NCI-H1417 treated with DMSO at 0.1 percent for 48 hours (cell line): ENCODE measurements around the gene ALDH1A2.
"Not testable (repeated sequence)": the region's sequence is repeated elsewhere in the genome, so short reads cannot be mapped to it uniquely, and the experiment has no call there.

Experiments
- DNase-seq: peaks from one replicate; lab custom pipeline; 2025; lab: John Stamatoyannopoulos, UW

Gene ALDH1A2

DNA sequence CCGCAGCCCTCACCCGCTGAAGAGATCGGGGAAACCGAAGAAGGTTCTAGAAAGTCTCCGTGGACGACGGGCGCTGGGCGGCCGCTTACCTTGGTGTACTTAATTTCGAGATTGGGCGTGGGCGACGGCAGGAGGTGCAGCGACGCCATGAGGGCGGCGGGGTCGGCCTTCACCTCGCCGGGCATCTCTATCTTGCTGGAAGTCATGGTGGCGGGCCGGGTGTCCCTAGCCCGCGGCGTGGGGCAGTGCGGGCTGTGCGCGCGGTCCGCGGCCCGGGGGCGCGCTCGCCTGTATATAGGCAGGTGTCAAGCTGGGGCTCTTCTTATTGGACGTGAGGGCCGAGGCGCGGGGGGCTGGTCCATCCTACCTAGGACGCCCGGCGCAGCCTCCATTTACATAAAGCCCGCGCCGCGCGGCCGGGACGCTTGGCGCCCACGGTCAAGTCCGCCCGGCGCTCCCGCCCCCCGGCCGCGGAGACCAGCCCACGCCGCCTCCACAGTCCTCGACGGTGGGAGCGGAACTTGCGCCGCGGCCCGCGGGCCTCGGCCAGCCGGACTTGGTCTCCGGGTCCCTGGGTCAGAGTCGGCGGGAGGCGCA, at the start of gene ALDH1A2:
ALDH1A2 (minus strand) TSS at position 267 of the 597 bp plus-strand sequence; CDS start at position 206, 61 bp downstream.
- DNase-seq, result no peak

DNA sequence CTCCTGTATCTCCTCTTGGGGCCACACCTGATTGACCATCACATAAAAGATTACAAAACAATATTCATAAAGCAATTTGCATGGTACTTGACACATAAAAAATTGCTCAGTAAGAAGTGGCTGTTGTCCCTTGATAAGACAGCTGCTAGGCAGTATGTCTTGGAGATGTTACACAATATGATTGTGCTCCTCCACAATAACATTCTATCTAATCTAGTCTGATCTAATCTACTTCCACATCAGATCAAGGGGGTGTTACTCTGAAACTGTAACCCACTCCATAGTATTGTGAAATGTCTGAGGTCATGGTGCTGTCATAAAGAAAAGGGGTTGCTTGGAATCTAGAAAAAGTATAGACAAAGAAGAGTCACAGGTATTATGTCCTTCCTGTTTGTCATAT, 49.3 kb upstream of the ALDH1A2 start:
- DNase-seq, result no peak

DNA sequence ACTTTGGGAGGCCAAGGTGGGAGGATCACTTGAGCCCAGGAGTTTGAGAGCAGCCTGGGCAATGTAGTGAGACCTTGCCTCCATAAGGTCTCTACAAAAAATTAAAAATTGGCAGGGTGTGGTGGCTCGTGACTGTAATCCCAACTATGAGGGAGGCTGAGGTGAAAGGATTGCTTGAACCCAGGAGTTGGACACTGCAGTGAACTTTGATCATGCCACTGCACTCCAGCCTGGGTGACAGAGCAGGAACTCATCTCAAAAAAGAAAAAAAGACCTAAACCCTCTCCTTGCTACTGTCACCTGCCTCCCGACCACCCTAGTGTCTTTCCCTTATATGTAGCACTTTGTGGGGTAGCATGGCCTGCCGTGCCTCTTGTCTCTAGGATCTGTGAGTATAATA, 48.9 kb upstream of the ALDH1A2 start:
- DNase-seq, result no peak

DNA sequence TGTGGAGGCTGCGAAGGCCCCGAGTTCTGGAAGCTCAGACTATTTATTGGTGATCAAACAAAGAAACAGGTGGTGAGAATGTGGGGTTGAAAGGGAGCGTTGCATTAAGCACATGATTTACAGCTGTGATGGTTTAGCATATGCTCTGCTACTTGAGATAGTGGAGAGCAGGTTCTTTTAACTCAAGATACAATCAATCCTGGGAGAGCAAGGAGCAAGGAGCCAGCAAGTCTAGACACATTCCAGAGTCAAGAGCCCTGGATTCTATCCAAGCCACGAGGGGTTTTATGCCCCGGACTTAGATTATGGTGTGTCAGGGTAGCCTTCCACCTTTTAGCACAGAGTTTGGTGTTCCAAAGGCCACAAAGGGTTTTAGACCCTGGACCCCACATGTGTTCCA, 47.8 kb upstream of the ALDH1A2 start:
- DNase-seq, result not testable (repeated sequence)

DNA sequence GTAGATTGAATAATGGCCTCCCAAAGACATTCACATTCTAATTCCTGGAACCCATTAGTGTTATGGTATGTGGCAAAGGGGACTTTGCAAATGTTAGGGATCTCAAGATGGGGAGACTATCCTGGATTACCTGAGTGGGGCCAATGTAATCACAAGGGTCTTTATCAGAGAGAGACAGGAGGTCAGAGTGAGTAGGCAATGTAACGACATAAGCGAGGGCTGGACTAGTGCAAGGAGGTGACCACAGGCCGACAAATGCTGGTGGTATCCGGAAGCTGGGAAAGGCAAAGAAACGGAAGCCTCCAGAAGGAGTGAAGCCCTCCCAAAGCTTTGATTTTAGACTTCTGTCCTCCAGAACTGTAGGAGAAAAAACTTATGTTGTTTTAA, 46.2 kb upstream of the ALDH1A2 start:
- no peak for DNase-seq

DNA sequence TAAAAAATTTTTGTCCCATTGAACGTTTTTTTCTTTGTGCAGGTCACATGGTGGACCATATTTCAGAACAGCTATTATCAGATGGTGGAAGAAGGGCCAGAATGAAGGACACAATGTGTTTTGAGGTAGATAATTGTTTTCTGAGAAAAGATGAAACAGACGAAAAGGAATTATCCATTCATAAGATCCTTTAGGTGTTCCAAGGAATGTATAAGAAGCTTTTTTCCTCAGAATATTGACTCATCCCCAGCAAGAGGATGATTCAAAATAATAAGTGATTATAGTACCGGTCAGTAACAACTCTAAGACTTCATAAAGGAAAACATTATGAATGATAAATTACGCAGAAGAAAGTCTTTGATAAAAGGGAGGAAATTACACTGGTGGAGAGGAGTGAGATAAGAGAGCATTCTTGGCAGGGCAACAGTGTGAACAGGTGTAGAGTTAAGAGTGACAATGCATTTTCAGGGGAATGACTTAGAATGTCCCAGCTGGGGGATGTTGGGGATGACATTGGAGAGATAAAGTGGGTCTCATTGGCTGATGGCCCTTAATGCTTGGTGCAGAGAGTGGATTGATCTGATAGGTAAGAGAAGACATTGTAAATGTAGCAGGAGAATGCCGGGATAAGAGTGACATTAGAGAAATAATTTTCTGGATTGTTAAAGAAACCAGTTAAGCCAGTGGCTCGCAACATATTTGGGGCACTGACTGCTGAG, 45.6 kb upstream of the ALDH1A2 start:
- DNase-seq, result no peak

DNA sequence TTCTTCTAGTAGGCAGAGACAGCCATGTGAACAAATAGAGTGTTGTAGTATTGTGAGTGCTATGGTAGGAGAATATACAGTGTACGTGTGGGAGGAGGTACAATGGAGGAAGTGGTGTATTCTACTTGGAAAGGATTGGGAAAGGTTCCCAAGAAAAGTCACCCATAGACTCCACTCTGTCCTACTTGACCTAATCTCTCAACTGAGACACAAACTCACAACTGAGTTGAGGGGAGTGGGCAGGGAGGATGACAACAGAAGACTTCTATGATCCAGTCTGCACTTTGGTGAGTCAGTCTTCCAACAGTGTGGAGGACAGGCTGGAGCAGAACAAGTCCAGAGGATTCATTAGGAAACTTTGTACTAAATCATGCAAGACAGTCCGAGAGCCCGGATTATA, 43.9 kb upstream of the ALDH1A2 start:
- no peak for DNase-seq

DNA sequence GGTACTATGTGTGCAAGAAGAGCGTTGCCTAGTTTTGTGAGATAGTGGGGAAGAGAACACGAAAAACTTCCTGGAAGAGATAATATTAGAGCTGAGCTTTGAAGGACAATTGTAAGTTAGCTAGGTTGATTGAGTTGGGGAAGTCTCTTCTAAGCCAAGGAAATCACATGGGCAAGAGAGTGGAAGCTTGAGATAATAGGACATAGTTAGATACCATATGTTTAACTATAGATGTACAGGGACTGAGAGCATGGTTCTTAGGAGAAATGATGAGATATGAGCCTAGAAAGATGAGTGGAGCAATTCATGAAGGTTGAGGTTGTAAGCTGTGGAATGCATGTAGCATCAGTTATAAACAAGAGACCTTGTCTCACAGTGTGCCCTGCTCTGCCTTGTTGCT, 42.6 kb upstream of the ALDH1A2 start:
- no peak for DNase-seq

DNA sequence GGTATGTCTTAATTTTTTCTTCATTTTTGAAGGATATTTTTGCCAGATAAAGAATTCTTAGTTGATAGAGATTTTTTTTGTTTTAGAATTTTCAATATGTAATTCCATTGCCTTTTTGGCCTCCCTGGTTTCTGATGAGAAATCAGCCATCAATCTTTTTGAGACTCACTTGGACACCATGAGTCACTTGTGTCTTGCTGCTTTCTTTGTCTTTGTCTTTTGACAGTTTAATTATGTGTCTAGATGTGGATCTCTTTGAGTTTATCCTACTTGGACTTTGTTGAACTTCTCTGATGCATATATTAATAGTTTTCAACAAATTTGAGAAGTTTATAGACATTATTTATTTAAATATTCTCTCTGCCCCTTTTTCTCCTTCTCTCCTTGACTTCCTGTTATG, 38.0 kb upstream of the ALDH1A2 start:
- DNase-seq, result no peak

DNA sequence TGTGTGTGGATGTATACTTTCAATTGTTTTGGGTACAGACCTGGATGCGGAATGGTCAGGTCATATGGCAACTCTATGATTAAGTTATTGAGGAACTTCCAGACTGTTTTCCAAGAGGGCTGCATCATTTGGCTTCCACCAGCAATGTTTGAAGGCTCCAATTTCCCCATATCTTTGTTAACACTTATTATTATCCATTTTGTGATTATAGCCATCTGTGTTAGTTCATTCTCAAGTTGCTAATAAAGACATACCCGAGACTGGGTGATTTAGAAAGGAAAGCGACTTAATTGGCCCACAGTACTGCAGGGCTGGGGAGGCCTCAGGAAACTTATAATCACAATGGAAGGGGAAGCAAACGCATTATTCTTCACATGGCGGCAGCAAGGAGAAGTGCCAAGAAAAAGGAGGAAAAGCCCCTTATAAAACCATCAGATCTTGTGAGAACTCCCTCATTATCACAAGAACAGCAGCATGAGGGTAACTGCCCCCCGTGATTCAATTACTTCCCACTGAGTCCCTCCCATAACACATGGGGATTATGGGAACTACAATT, 31.1 kb upstream of the ALDH1A2 start:
- DNase-seq, result no peak

DNA sequence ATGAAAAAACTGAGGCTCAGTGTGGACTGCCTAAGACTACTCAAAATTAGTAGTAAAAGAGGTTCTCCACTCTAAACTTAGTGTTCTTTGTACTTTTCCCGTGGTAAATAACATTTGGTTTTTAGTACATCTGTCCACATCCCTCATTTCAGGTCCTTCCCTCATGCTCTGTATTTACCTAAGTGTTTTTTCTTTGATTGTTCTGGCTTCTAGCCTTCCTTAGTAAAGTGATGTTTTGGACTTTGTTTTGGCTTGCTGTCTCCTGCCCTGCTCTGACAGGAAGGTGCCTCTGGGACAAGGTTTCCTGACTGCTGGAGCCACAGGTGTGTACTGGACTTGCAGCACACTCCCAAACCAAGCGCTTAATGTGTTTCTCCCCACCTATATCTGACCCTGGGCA, 29.9 kb upstream of the ALDH1A2 start:
- no peak for DNase-seq

DNA sequence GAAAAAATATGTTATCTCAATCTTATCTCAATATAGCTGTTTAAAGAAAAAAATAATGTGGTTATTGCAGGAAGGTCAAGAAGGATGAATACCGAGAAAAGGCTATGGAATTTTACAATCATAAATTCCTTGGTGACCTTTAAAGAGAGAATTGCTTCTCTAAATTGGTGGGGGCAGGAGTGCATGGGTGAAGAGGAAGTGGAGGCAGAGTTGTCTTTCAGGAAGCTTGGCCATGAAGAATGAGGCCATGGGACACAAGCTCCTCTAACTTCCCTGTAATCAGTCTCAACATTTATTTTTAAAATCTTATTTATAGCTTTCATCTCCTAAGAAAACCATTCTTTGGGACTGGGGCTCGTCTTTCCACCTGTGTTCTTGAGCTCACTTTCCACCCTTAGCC, 22.4 kb upstream of the ALDH1A2 start:
- DNase-seq, result no peak

DNA sequence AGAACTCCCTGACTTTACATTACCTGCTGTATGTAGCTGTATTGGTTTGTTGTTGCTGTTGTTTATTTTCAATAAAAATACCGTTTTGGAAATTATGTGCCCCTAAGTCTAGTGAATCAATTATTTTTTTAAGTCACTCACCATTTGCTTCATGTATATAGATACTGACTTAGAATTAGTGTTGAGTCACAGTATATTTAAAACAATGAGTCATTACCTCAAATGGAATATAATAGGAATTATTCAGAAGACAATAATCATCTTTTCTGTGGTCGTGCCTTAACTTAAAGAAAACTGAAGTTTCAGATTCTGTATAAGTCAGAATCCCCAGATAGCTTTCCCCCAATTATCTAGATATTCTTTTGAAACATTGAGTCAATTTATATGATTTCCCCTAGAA, 21.0 kb upstream of the ALDH1A2 start:
- DNase-seq, result no peak

DNA sequence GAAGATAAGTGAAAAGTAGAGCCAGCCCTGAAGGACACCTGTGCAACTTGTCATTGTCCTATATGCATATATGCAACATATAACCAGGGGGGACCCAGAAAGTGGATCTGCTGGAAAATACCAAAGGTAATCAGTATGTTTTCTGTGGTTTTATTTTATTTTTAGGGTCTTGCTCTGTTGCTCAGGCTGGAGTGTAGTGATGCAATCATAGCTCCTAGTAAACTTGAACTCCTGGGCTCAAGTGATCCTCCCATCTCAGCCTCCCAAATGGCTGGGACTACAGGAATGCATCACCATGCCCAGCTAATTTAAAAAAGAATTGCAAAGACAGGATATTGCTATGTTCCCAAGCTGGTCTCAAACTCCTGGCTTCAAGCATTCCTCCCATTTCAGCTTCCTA, 18.0 kb upstream of the ALDH1A2 start:
- DNase-seq, result no peak

DNA sequence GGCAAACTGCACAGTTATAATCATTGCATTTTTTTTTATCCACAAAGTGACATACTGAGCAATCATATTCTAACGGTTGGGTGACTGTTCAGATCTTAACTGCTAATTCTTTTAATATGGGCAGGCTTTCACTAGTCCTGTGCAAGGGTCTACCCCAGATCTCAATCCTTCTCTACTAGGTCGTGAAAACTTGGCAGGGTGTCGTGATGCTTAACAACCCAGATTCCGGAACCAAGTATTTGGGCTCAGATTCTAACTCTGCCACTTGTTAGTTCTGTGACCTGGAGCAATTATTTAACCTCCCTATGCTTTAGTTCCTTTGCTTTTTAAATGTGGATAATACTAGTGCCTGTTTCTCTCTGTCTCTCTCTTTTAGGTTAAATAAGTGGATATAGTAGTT, 16.4 kb upstream of the ALDH1A2 start:
- DNase-seq, result no peak

DNA sequence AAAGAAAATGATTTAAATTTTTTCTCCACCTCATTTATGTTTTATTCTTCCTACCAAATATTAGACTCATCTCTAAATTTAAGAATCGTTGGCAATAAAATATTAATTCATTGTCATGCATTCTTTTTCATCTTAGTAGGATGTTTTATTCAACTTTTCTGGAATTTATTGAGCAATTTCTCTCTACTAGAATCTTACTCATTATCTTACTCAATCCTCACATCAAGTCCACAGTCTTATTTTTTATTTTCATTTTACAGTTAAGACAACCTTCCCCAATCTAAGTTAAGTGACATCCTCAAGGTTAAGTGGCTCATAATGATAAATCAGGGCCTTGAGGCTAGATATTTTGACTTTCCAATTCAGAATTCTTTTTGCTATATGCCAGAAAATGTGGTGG, 15.9 kb upstream of the ALDH1A2 start:
- no peak for DNase-seq

DNA sequence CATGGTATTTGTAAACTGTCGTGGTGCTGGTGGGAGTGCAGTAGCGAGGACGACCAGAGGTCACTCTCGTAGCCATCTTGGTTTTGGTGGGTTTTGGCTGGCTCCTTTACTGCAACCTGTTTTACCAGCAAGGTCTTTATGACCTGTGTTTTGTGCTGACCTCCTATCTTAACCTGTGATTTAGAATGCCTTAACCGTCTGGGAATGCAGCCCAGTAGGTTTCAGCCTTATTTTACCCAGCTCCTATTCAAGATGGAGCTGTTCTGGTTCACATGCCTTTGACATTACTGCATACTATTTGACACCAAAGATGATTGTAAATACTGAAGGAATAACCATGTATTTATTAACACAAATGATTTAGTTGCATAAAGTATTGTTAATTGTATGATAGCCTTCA, 15.4 kb upstream of the ALDH1A2 start:
- not testable (repeated sequence) for DNase-seq

DNA sequence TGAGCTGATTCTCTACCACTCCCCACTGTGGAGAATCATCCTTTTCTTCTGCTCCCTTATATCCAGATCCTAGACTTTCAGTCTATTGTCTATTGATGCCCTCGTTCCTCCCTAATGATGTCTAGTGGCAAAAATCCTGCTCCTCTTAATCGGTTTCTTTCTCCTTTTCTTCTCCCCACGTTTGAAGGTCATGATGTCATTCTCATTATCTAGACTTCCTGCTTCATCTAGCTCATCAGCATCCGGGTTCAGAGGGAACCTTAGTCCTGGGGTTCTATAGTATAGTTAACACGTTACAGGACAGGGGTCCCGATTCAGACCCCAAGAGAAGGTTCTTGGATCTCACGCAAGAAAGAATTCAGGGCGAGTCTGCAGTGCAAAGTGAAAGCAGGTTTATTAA, 14.9 kb upstream of the ALDH1A2 start:
- no peak for DNase-seq

DNA sequence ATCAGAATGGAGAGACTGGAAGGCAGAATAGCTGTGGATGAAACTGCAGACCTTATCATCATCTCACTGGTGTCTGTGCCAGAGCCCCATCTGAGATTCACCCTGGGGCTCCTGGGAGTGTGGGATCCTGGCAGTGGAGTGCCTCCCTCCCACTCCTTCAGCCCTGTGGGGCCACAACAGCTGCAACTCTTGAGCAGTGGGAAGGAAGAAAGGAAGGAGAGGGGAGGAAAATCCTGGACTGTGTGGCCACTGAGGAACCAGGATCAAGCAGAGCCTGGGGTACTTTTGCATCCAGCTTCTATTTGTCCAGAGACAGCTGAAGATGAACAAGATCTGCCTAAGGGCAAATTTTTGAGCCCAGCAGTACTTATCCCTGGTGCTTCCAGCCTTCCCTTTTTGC, 13.1 kb upstream of the ALDH1A2 start:
- no peak for DNase-seq

DNA sequence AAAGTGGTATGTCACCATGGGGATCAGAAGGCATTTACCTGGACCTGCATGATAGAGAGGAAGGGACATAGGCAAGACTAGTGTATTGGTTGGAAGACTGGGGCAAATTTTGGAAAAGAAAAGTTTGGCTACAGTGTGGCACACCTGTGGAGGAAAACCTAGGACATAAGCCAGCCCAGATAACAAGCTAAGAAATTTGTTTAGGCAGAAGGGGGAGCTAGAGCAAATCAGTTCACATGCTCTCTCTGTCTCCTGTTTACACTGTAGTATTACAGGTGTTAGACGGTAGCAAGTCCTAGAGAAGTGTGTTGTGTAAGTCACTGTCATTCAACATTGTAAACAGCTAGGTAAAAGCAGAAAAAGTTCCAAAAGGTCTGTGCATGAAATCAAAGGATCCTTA, 11.9 kb upstream of the ALDH1A2 start:
- DNase-seq, result peak; percentile 7

DNA sequence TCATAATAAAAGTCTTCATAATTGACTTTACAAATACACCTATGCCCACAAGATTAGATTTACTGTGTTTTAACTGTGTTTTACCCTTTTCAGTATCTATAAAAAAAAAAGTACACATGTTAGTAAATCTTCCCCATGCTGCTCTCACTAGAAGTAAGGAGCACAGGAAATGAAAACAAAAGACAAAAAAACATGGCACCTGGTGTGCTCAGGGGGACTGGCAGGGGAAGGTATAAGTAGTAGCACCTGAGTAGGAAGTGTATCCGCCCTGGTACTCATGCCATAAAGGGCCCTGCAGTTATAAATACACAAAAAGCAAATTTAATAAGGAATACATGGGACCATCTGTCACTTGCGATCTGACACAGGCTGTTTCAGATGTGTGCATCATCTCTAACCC, 8.9 kb upstream of the ALDH1A2 start:
- DNase-seq, result no peak

DNA sequence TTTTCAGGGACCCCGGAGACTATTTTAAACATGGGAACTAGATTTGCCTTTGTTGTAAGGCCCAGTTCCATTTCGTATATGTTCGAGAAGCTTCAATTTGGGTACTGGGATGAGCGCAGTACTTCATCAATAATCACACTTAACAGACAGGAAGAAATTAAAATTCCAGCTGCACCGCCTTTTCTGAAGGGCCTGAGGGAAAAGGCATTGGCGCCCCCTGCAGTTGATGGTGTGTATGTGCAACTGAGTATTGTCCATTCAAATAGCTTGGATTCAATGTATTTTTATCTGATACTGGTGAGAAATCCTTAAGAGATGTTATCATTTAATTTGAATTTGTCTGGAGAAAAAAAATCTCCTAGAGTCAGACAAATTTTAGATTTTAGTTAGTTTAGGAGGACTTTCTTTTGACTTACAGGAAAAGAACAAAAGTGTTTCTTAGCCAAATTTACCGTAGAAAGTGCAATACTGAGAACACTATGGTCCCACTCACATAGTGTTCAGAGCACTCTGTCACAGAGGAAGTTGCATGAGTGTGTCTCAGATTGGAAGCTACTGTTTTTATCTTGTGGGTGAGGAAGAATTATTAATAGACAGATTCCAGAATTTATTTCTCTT, 5.4 kb upstream of the ALDH1A2 start:
- DNase-seq, result peak; percentile 11

DNA sequence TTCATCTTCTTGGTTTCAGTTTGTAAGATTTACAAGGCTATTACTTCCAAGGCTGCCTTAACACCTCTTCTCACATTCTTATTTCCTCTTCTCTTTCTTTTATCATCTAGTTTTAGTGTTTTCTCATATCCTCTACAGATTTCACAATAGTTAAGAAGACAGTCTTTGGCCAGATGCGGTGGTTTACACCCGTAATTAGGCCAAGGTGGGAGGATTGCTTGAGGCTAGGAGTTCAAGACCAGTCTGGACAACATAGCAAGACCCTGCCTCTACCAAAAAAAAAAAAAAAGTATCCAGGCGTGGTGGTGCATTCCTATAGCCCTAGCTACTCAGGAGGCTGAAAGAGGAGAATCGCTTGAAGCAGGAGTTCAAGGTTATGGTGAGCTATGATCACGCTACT, 3.5 kb upstream of the ALDH1A2 start:
- no peak for DNase-seq
